ENCODE measurements around the gene RGS1.

GRCh38 chr1:192549937-192550336, 25.6 kb upstream of the RGS1 start:
- no peak for TF ChIP-seq CTCF (IDR thresholded peaks at IDR 0.05)
- no peak for TF ChIP-seq EP300 (IDR thresholded peaks at IDR 0.05)
- TF ChIP-seq POLR2A (IDR thresholded peaks at IDR 0.05) = no peak
- no peak for TF ChIP-seq POLR2AphosphoS5 (IDR thresholded peaks at IDR 0.05)
